Kidney (tissue), 2 donors: Measurements from ENCODE around the gene CCDC169. TPM values are rescaled to one million over a fixed set of nuclear protein-coding genes. Genes with fewer than 3 reads are reported as not detected.

Source experiments
- polyA plus RNA-seq: library from polyadenylated mRNA; stranded (reverse); fragments of 350-450 nt; fragmentation: Illumina TruSeq; extraction: RNeasy Lipid Tissue Mini Kit (QIAGEN cat#74804); gene quantifications from one replicate; pipeline ENCODE4 v1.2.3, GENCODE V29; 2014; ENCODE audit warnings: low read depth, low replicate concordance; ENCODE audit not compliant: insufficient read depth
- total RNA-seq: library from RNA; stranded (reverse); fragmentation: NEBNext Ultra II Directional; extraction: Animal tissue kit (Norgen Biotek cat#: 25700); gene quantifications from one replicate; pipeline ENCODE4 v1.2.1, GENCODE V29; 2021
- donor health status: DM: yes; HTN: yes; CAD: no.

The CCDC169 gene
- total and polyA plus RNA-seq, 2 donors from 2014 or later = 1.5 to 2.5 TPM

Other genes starting within 250 kb of the CCDC169 start
- 8.3 TPM for gene DCLK1, start 166.4 kb downstream of the CCDC169 start, total RNA-seq
- 0.73 TPM for gene DCLK1, start 166.4 kb downstream of the CCDC169 start, polyA plus RNA-seq
- 0.54 TPM for gene SOHLH2, start 83.3 kb downstream of the CCDC169 start, total RNA-seq
- gene SOHLH2, start 83.3 kb downstream of the CCDC169 start, polyA plus RNA-seq = 0.17 TPM
- 66.1 TPM for gene SPART, start 48.6 kb upstream of the CCDC169 start, total RNA-seq
- gene SPART, start 48.6 kb upstream of the CCDC169 start, polyA plus RNA-seq = 47.8 TPM
- 0.98 TPM for gene CCNA1, start 134.7 kb upstream of the CCDC169 start, total RNA-seq
- gene CCNA1, start 134.7 kb upstream of the CCDC169 start, polyA plus RNA-seq = 0.54 TPM